Breast epithelium (tissue), 3 donors: ENCODE data around the gene GUCY1A2.

Experiments used
- POLR2A ChIP-seq: fragments of 450-650 bp; IDR thresholded peaks from one replicate; pipeline ENCODE4 v1.6.1; 2016; ENCODE audit warnings: antibody characterized with exemption, mild to moderate bottlenecking, moderate library complexity
- TF ChIP-seq, protein P1 (sequence below), 3 donors: fragments of 450-650 bp; IDR thresholded peaks; one replicate each; pipeline ENCODE4 v1.5.1; 2016 to 2017; ENCODE audit warnings: antibody characterized with exemption in 3 of 3, mild to moderate bottlenecking in 3 of 3, moderate library complexity in 3 of 3

GRCh38 chr11:106840146-106840545 lies 178.1 kb downstream of the GUCY1A2 start:
- no peak for TF ChIP-seq POLR2A
- TF ChIP-seq, protein P1, sequence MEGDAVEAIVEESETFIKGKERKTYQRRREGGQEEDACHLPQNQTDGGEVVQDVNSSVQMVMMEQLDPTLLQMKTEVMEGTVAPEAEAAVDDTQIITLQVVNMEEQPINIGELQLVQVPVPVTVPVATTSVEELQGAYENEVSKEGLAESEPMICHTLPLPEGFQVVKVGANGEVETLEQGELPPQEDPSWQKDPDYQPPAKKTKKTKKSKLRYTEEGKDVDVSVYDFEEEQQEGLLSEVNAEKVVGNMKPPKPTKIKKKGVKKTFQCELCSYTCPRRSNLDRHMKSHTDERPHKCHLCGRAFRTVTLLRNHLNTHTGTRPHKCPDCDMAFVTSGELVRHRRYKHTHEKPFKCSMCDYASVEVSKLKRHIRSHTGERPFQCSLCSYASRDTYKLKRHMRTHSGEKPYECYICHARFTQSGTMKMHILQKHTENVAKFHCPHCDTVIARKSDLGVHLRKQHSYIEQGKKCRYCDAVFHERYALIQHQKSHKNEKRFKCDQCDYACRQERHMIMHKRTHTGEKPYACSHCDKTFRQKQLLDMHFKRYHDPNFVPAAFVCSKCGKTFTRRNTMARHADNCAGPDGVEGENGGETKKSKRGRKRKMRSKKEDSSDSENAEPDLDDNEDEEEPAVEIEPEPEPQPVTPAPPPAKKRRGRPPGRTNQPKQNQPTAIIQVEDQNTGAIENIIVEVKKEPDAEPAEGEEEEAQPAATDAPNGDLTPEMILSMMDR (IDR thresholded peaks at IDR 0.05), result no peak
